ENCODE results near the gene GALNT18. TPM values are rescaled to one million over a fixed set of nuclear protein-coding genes. Genes with fewer than 3 reads are reported as not detected.

The GALNT18 gene
- total RNA-seq, 4 donors from 2014 or later: 4.7 to 20.4 (median 14.1) TPM

GRCh38 chr11:11572386-11572785, 49.4 kb downstream of the GALNT18 start:
- H3K4me3 ChIP-seq: no peak overlapping the region
- no peak for DNase-seq
- H3K4me1 ChIP-seq: peaks cover 18 to 61% (median 48%) of the 10 kb centered on the region in 3 donors
- H3K9me3 ChIP-seq: no peaks in the 10 kb centered on the region
- 45 to 68% methylated on average over 3 to 4 of the region's 7 CpGs for WGBS, 2 donors
- H3K36me3 ChIP-seq: no peaks in the 10 kb centered on the region
- peak overlapping the region in 1 of 4 donors; percentile 21 for H3K27ac ChIP-seq
- no peak for TF ChIP-seq POLR2A (IDR thresholded peaks at IDR 0.05)
- TF ChIP-seq, protein P1, sequence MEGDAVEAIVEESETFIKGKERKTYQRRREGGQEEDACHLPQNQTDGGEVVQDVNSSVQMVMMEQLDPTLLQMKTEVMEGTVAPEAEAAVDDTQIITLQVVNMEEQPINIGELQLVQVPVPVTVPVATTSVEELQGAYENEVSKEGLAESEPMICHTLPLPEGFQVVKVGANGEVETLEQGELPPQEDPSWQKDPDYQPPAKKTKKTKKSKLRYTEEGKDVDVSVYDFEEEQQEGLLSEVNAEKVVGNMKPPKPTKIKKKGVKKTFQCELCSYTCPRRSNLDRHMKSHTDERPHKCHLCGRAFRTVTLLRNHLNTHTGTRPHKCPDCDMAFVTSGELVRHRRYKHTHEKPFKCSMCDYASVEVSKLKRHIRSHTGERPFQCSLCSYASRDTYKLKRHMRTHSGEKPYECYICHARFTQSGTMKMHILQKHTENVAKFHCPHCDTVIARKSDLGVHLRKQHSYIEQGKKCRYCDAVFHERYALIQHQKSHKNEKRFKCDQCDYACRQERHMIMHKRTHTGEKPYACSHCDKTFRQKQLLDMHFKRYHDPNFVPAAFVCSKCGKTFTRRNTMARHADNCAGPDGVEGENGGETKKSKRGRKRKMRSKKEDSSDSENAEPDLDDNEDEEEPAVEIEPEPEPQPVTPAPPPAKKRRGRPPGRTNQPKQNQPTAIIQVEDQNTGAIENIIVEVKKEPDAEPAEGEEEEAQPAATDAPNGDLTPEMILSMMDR (IDR thresholded peaks at IDR 0.05): no peak
- no peaks in the 10 kb centered on the region for H3K27me3 ChIP-seq
- intact Hi-C loops (cut with DNase I): no loop called here

DNA sequence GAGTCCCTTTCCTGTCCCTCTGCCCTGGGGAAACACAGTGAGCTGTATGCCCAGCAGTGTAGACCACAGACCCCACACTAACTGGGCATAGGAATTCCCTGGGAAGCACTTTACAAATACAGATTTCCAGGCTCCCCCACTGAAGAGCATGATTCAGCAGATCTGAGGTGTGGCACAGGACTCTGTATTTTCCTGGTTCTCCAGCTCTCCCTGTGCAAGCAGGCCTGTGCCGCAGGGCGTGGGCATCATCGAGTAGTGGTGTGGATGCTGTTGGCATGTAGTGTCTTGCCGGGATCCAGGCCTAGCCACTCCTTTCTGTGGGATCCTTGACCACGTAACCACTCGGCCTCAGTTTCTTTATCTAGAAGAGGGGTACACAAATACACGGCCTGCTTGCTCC, 49.9 kb downstream of the GALNT18 start:
- 67 to 76% methylated on average over 6 of the region's 7 CpGs for WGBS, 2 donors

GRCh38 chr11:11570823-11571222, 51.0 kb downstream of the GALNT18 start:
- Histone ChIP-seq H3K4me1 (peaks cover 18 to 53% (median 53%) of the 10 kb centered on the region in 3 donors), H3K27ac (peak overlapping the region in 2 of 4 donors; percentile 72), H3K27me3 (no peaks in the 10 kb centered on the region), H3K9me3 (no peaks in the 10 kb centered on the region), H3K36me3 (no peaks in the 10 kb centered on the region), H3K4me3 (no peak overlapping the region)
- intact Hi-C loops (cut with DNase I): no loop called here
- TF ChIP-seq, protein P1 (IDR thresholded peaks at IDR 0.05): no peak
- no peak for TF ChIP-seq POLR2A (IDR thresholded peaks at IDR 0.05)
- no peak for DNase-seq

More for the DNA sequence above, 49.9 kb downstream of the GALNT18 start:
- no peak overlapping the region for H3K4me3 ChIP-seq
- no peaks in the 10 kb centered on the region for H3K36me3 ChIP-seq
- H3K9me3 ChIP-seq: no peaks in the 10 kb centered on the region
- peak overlapping the region in 1 of 4 donors; percentile 21 for H3K27ac ChIP-seq
- TF ChIP-seq POLR2A (IDR thresholded peaks at IDR 0.05): no peak
- TF ChIP-seq, protein P1 (IDR thresholded peaks at IDR 0.05): no peak
- intact Hi-C loops (cut with DNase I): no loop called here
- no peak for DNase-seq
- peaks cover 18 to 57% (median 53%) of the 10 kb centered on the region in 3 donors for H3K4me1 ChIP-seq
- no peaks in the 10 kb centered on the region for H3K27me3 ChIP-seq

DNA sequence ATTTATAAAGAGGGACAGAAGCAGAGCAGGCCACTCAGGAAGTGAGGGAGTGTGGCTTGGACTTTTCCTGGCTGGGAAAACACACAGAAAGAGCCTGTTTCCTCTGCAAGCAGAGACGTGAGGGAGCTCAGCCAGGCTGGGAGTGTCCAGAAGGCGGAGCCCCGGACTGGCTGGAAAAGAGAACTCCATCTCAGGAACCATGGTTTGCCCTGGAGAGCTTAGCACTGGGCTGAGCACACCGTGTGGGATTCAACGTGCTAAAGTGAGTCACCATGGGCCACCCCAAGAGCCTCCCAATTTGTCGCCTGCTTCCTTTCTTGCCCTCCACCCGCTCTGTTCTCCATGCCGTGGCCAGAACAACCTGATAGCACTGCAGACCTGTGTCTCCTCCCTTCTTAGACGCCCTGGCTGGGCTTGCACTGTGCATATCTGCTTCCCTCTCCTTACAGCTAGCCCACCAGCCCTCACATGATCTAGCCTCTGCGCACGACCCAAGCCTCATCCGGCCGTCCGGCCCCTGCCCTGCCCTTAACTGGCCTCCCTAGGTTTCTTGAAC, 51.8 kb downstream of the GALNT18 start:
- Histone ChIP-seq H3K9me3 (no peaks in the 10 kb centered on the region), H3K27ac (peak overlapping the region; percentile 47 to 72 (median 68)), H3K27me3 (no peaks in the 10 kb centered on the region), H3K4me3 (peak overlapping the region in 1 of 4 donors; percentile 27), H3K36me3 (no peaks in the 10 kb centered on the region), H3K4me1 (peaks cover 18 to 53% (median 53%) of the 10 kb centered on the region in 3 donors)
- TF ChIP-seq, protein P1 (IDR thresholded peaks at IDR 0.05): peak in 1 of 6 experiments; percentile 17
- TF ChIP-seq POLR2A (IDR thresholded peaks at IDR 0.05): no peak
- intact Hi-C loops (cut with DNase I): no loop called here
- no peak for DNase-seq
- 37 to 58% methylated on average over 14 of the region's 14 CpGs for WGBS, 2 donors

DNA sequence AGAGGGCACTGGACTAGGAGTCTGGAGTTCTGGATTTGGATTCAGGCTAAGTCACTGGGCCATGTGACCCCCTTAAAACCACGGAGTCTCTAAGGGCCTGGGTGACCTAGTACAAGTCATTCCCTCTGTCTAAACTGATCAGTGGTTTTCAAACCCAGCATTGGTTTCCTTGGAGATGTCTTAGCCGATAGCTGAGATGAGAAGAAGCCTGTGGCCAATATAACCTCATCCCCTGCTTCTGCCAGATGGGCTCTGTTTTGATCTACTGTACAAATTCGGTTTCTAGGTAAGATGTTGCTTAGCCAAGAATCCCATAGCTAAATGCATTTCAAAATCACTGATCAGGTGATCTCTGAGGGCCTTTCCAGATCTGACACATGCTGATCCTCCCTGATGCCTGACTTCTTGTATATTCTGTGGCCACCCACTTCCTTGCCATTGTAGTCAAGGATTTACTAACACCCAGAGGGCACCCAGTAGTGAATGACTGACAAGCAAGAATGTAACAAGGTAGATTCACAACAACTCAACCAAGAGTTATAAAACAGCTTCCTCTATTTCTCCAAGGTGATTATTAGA, 53.1 kb downstream of the GALNT18 start:
- Histone ChIP-seq H3K27ac (peak overlapping the region; percentile 24 to 72 (median 48)), H3K4me1 (peaks cover 18 to 53% (median 53%) of the 10 kb centered on the region in 3 donors), H3K36me3 (no peaks in the 10 kb centered on the region), H3K4me3 (no peak overlapping the region), H3K27me3 (no peaks in the 10 kb centered on the region), H3K9me3 (no peaks in the 10 kb centered on the region)
- intact Hi-C loops (cut with DNase I): no loop called here
- no peak for DNase-seq
- TF ChIP-seq, protein P1 (IDR thresholded peaks at IDR 0.05): no peak
- TF ChIP-seq POLR2A (IDR thresholded peaks at IDR 0.05): no peak
- WGBS, 2 donors: 40 to 61% methylated on average over 3 of the region's 3 CpGs
